Neural cell (in vitro differentiated cells): ENCODE measurements around the gene TIGD3. TPM values are rescaled to one million over a fixed set of nuclear protein-coding genes. Genes with fewer than 3 reads are reported as not detected.

Experiments used
- H2AFZ ChIP-seq: fragments of 200-600, 300-800 bp; sonication (generic), shearing (Covaris generic); 2 replicates; pipeline ENCODE4 v1.6.0; 2014; ENCODE audit warnings: low read depth, mild to moderate bottlenecking, antibody characterized with exemption, low read length, moderate library complexity
- H3F3A ChIP-seq: fragments of 200-600 bp; shearing (Covaris generic); 2 replicates; pipeline ENCODE4 v1.6.1; 2016; ENCODE audit warnings: mild to moderate bottlenecking, moderate library complexity, mixed read lengths, antibody characterized with exemption, low read length; ENCODE audit not compliant: insufficient read depth, poor library complexity, severe bottlenecking
- H3K27ac ChIP-seq: fragments of 200-600, 300-800 bp; sonication (generic), shearing (Covaris generic); 2 replicates; pipeline ENCODE4 v1.5.1; 2014; ENCODE audit warnings: mild to moderate bottlenecking, low read length, moderate library complexity
- H3K27me3 ChIP-seq: fragments of 300-800, 200-600 bp; sonication (generic), shearing (Covaris generic); 2 replicates; pipeline ENCODE4 v1.6.0; 2014; ENCODE audit warnings: mild to moderate bottlenecking, low read depth, low read length, moderate library complexity; ENCODE audit not compliant: insufficient read depth
- H3K36me3 ChIP-seq: fragments of 300-800, 200-600 bp; sonication (generic), shearing (Covaris generic); 2 replicates; pipeline ENCODE4 v1.5.1; 2014; ENCODE audit warnings: mild to moderate bottlenecking, antibody characterized with exemption, low read length, moderate library complexity; ENCODE audit not compliant: insufficient read depth
- H3K4me2 ChIP-seq: fragments of 300-800, 200-600 bp; sonication (generic), shearing (Covaris generic); 2 replicates; pipeline ENCODE4 v1.6.0; 2014; ENCODE audit warnings: mild to moderate bottlenecking, low read length
- H3K4me3 ChIP-seq: fragments of 300-800, 200-600 bp; sonication (generic), shearing (Covaris generic); 2 replicates; pipeline ENCODE4 v1.5.1; 2014; ENCODE audit warnings: mild to moderate bottlenecking, low read length, moderate library complexity
- H3K79me2 ChIP-seq: fragments of 200-600 bp; shearing (Covaris generic); replicated peaks from 2 replicates; pipeline ENCODE4 v1.6.0; 2014; ENCODE audit warnings: mild to moderate bottlenecking, low read length, moderate library complexity; ENCODE audit not compliant: insufficient read depth
- H3K9ac ChIP-seq: fragments of 300-800, 200-600 bp; sonication (generic), shearing (Covaris generic); 2 replicates; pipeline ENCODE4 v1.6.1; 2016; ENCODE audit warnings: mild to moderate bottlenecking, low read length, mixed read lengths
- H3K9me2 ChIP-seq: fragments of 200-600 bp; shearing (Covaris generic); 2 replicates; pipeline ENCODE4 v1.6.1; 2016; ENCODE audit warnings: mild to moderate bottlenecking, low read length, mixed read lengths; ENCODE audit not compliant: insufficient read depth
- H3K9me3 ChIP-seq: fragments of 200-600, 300-800 bp; sonication (generic), shearing (Covaris generic); 2 replicates; pipeline ENCODE4 v1.6.1; 2016; ENCODE audit warnings: mild to moderate bottlenecking, mixed run types, low read length, moderate library complexity, mixed read lengths
- H4K20me1 ChIP-seq: fragments of 200-600 bp; shearing (Covaris generic); 2 replicates; pipeline ENCODE4 v1.6.1; 2016; ENCODE audit warnings: mild to moderate bottlenecking, mixed run types; ENCODE audit not compliant: insufficient read depth
- CTCF ChIP-seq: fragments of 450-650 bp; IDR thresholded peaks from 2 replicates; pipeline ENCODE4 v1.5.1; 2014; ENCODE audit warnings: antibody characterized with exemption, mild to moderate bottlenecking, moderate library complexity; ENCODE audit not compliant: poor library complexity, severe bottlenecking
- EP300 ChIP-seq: fragments of 450-650 bp; conservative IDR thresholded peaks from 2 replicates; pipeline ENCODE4 v1.6.1; 2014; ENCODE audit warnings: antibody characterized with exemption, mild to moderate bottlenecking, moderate library complexity; ENCODE audit not compliant: poor library complexity, severe bottlenecking
- EZH2 ChIP-seq: fragments of 200-600, 300-800 bp; shearing (Covaris generic), sonication (generic); IDR thresholded peaks from 2 replicates; pipeline ENCODE4 v1.6.1; 2014; ENCODE audit warnings: antibody characterized with exemption, low read length, borderline replicate concordance, mild to moderate bottlenecking; ENCODE audit not compliant: insufficient read depth, poor library complexity, severe bottlenecking
- MXI1 ChIP-seq: fragments of 450-650 bp; conservative IDR thresholded peaks from 2 replicates; pipeline ENCODE4 v1.6.1; 2014; ENCODE audit warnings: antibody characterized with exemption, mild to moderate bottlenecking; ENCODE audit not compliant: poor library complexity, severe bottlenecking
- POLR2AphosphoS5 ChIP-seq: IDR thresholded peaks from 2 replicates; pipeline ENCODE4 v1.6.1; 2012
- RAD21 ChIP-seq: fragments of 450-650 bp; conservative IDR thresholded peaks from 2 replicates; pipeline ENCODE4 v1.6.1; 2014; ENCODE audit warnings: antibody characterized with exemption, mild to moderate bottlenecking, moderate library complexity
- REST ChIP-seq: IDR thresholded peaks from 2 replicates; pipeline ENCODE4 v1.6.1; 2012; ENCODE audit warnings: borderline replicate concordance
- SMC3 ChIP-seq: fragments of 450-650 bp; conservative IDR thresholded peaks from 2 replicates; pipeline ENCODE4 v1.6.1; 2014; ENCODE audit warnings: antibody characterized with exemption, mild to moderate bottlenecking, moderate library complexity; ENCODE audit not compliant: poor library complexity
- TAF1 ChIP-seq: IDR thresholded peaks from 2 replicates; pipeline ENCODE4 v1.6.1; 2012; ENCODE audit warnings: low read depth
- polyA plus RNA-seq: library from polyadenylated mRNA; depleted of rRNA; stranded (reverse); fragments of >200 nt; gene quantifications from 2 replicates; pipeline ENCODE4 v1.2.3, GENCODE V29; 2014

TIGD3 gene
- polyA plus RNA-seq, 1 donor from 2014 or later: 16.1 TPM

- TF ChIP-seq EP300: no peak
- no peak for TF ChIP-seq RAD21
Measured at GRCh38 chr11:65401803-65402248, 47.3 kb downstream of the TIGD3 start (continued).

- Histone ChIP-seq H3K9ac (no peak overlapping the region), H4K20me1 (no peaks in the 10 kb centered on the region), H3K27ac (no peak overlapping the region), H3K36me3 (no peaks in the 10 kb centered on the region), H3K9me2 (no peaks in the 10 kb centered on the region), H3K4me3 (no peak overlapping the region), H2AFZ (no peak overlapping the region), H3K9me3 (no peaks in the 10 kb centered on the region), H3K79me2 (no peaks in the 10 kb centered on the region), H3K27me3 (no peaks in the 10 kb centered on the region), H3K4me2 (no peak overlapping the region), H3F3A (no peaks in the 10 kb centered on the region)
- TF ChIP-seq MXI1 (no peak), TAF1 (no peak), REST (no peak), EP300 (no peak), POLR2AphosphoS5 (no peak), RAD21 (no peak), SMC3 (no peak), CTCF (no peak), EZH2 (no peak)
Measured at GRCh38 chr11:65402790-65403189, 48.2 kb downstream of the TIGD3 start.

GRCh38 chr11:65403607-65404121, 49.1 kb downstream of the TIGD3 start:
- Histone ChIP-seq H3K36me3 (no peaks in the 10 kb centered on the region), H4K20me1 (no peaks in the 10 kb centered on the region), H2AFZ (no peak overlapping the region), H3K9me3 (no peaks in the 10 kb centered on the region), H3F3A (no peaks in the 10 kb centered on the region), H3K79me2 (no peaks in the 10 kb centered on the region), H3K27me3 (no peaks in the 10 kb centered on the region), H3K9me2 (no peaks in the 10 kb centered on the region), H3K27ac (no peak overlapping the region), H3K4me3 (no peak overlapping the region), H3K9ac (no peak overlapping the region), H3K4me2 (no peak overlapping the region)
- no peak for TF ChIP-seq SMC3
- TF ChIP-seq REST: no peak
- no peak for TF ChIP-seq EZH2
- TF ChIP-seq CTCF: no peak
- no peak for TF ChIP-seq TAF1
- no peak for TF ChIP-seq RAD21
- TF ChIP-seq POLR2AphosphoS5: no peak
- TF ChIP-seq MXI1: no peak
- no peak for TF ChIP-seq EP300
